T-helper 1 cell treated with Interleukin-12 subunit alpha and Interleukin-12 subunit beta and Interleukin-4 antibody, amounts not matched to agents 30 μg/mL and 1 μg/mL, for 36 hours (primary cell): ENCODE data around the gene UCK1.

Experiments
- H3K27ac Mint-ChIP-seq: one replicate; pipeline ENCODE4 v1.8.0; 2021; ENCODE audit warnings: mild to moderate bottlenecking, mixed read lengths
- H3K27me3 Mint-ChIP-seq: one replicate; pipeline ENCODE4 v1.8.0; 2021; ENCODE audit warnings: low read depth, mixed read lengths
- H3K36me3 Mint-ChIP-seq: one replicate; pipeline ENCODE4 v1.8.0; 2021; ENCODE audit warnings: low read depth, mixed read lengths
- H3K4me1 Mint-ChIP-seq: one replicate; pipeline ENCODE4 v1.8.0; 2021; ENCODE audit warnings: low read depth, mixed read lengths
- H3K4me3 Mint-ChIP-seq: one replicate; pipeline ENCODE4 v1.8.0; 2021; ENCODE audit warnings: mild to moderate bottlenecking, moderate library complexity, mixed read lengths
- H3K9me3 Mint-ChIP-seq: one replicate; pipeline ENCODE4 v1.8.0; 2021; ENCODE audit warnings: mixed read lengths

Gene UCK1

DNA sequence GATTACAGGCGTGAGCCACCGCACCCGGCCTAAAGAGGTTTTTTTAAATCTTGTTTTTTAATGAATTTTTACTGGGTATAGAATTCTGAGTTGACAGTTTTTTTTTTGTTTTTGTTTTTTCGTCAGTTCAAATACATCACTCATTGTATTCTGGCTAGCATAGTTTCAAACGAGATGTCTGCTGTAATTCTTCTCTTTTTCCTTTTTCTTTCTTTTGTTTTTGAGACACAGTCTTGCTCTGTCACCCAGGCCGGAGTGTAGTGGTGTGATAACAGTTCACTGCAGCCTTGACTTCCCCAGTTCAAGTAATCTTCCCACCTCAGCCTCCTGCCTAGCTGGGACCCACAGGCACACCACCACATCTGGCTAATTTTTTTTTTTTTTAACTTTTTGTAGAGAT lies 12.1 kb upstream of the UCK1 start:
- peaks cover 6% of the 10 kb centered on the region for H3K4me1 Mint-ChIP-seq

DNA sequence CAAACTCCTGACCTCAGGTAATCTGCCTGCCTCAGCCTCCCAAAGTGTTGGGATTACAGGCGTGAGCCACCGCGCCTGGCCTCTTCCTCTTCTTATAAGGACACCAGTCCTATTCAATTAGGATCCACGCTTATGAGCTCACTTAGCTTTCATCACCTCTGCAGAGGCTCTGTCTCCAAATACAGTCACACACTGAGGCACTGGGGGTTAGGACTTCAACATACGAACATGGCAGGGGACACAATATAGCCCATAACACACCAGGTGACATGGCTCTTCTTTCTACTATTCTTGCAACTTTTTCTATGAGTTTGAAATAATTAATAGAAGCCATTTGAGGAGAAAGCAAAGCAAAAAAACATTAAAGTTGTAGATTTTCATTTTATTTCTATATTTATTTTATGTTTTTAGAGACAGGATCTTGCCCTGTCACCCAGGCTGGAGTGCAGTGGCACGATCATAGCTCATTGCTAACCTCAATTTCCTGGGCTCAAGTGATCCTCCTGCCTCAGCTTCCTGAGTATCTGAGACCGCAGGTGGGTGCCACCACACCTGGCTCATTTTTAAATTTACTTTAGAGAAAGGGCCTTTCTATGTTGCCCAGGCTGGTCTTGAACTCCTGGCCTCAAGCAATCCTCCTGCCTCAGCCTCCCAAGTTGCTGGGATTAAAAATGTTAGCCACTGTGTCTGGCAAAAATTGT lies 8.3 kb upstream of the UCK1 start:
- Mint-ChIP-seq H3K27ac (no peak overlapping the region), H3K9me3 (peaks cover 13% of the 10 kb centered on the region), H3K36me3 (no peaks in the 10 kb centered on the region), H3K4me1 (peaks cover 8% of the 10 kb centered on the region), H3K27me3 (peaks cover 11% of the 10 kb centered on the region), H3K4me3 (no peak overlapping the region)

More for the DNA sequence above, 12.1 kb upstream of the UCK1 start:
- no peak overlapping the region for H3K4me3 Mint-ChIP-seq
- H3K27ac Mint-ChIP-seq: no peak overlapping the region
- H3K36me3 Mint-ChIP-seq: peaks cover 1% of the 10 kb centered on the region
- peaks cover 13% of the 10 kb centered on the region for H3K9me3 Mint-ChIP-seq
- peaks cover 44% of the 10 kb centered on the region for H3K27me3 Mint-ChIP-seq

DNA sequence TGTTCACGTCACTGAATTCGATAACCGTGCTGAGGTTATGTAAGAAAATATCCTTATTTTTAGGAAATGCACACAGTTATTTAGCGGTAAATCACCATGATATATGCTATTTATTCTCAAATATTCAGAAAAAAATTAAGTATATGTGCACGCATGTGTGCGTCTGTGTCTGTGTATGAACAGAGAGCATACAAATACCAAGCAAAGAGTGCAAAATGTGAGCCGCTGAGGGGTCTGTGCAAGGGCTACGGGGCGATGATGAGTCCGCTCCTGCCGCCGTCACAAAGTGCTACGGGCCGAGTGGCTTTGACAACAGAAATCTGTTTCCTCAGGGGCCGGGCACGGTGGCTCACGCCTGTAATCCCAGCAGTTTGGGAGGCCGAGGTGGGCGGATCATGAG lies 6.9 kb upstream of the UCK1 start:
- H3K4me1 Mint-ChIP-seq: peaks cover 9% of the 10 kb centered on the region
- no peaks in the 10 kb centered on the region for H3K36me3 Mint-ChIP-seq
- no peak overlapping the region for H3K27ac Mint-ChIP-seq
- H3K9me3 Mint-ChIP-seq: peaks cover 5% of the 10 kb centered on the region
- no peaks in the 10 kb centered on the region for H3K27me3 Mint-ChIP-seq
- no peak overlapping the region for H3K4me3 Mint-ChIP-seq

DNA sequence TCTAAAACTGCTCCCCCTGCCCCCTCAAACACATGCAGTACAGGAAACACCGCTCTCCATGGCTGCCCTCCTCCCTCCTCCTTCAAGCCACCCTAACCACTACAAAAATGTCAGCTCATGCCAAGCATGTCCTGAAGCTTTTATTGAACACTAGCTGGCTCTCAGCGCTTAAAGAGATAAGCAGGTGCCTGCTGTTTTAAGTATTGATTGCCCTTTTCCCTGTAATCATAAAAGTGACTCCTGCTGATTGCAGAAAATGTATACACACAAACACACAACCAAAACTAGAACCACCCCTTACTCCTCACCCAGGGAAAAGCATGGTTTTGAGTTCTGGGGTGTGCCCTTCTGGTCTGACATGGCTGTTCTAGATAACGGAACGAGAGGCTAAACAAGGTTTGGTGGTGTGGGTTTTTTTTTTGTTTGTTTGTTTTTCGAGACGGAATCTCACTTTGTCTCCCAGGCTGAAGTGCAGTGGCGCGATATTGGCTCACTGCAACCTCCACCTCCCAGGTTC lies 3.7 kb upstream of the UCK1 start:
- Mint-ChIP-seq H3K27ac (peak overlapping the region; percentile 39), H3K4me3 (no peak overlapping the region), H3K9me3 (no peaks in the 10 kb centered on the region), H3K27me3 (no peaks in the 10 kb centered on the region), H3K36me3 (no peaks in the 10 kb centered on the region), H3K4me1 (peaks cover 11% of the 10 kb centered on the region)

DNA sequence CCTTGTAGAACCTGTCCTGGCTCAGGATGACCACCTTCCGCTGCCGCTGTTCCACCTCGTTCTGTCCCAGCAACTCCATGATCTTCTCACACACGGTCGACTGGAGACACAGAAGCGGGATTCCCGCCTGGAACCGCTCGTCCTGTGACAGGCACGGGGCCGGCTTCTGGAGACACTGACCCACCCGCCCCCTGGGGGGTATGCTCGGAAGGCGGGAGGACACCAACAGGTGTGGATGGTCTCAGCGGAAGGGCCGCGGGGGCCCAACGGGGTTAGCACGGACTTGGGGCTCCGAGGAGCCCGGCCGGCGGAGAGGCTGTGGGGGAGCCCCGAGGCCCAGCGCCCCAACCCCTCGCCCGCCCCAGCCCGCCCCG lies 530 bp downstream of the UCK1 start:
- no peak overlapping the region for H3K27ac Mint-ChIP-seq

DNA sequence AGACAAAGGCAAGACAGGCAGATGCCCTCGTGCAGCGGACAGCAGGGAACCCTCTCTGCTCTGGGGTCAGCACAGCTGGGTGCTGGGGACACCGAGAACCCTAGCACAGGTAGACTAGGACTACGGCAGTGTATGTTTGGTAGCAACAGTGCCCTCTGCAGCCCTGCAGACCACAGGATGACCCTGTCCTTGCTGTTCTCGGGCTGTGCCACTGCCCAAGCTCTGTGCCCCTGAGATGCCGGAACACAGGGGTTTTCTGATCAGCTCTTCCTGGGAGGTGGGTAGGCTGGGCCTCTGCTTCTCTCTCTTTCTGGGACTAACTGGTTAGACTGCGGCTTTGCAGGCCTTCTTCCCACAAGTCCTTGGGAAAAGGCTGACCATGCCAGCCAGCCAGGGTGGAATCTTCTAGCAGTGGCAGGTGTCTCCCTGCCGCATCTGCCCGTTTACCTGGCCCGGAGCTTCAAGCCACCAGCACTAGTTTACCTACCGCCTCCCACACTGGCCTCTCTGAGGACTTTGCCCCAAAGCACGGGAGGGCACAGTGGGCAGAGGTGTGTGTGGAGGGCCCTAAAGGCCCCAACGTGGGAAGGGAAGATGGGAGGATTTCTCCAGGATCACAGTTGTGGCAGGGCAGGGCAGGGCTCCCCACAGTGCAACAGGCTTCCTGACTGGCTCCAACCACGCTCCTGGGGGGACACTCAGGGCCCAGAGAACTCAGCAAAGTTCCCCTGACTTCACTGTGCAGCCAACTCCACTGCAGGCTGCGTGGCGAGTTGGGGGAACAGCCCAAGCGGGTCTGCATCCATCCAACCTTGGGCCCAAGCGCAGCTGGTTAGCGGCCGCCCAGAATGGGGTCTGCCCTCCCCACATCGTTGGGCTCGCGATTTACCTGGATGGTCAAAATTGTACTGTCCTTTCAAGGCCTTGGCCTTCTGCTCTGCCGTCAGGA lies 1.2 kb downstream of the UCK1 start:
- H3K27me3 Mint-ChIP-seq: no peaks in the 10 kb centered on the region
- peaks cover 14% of the 10 kb centered on the region for H3K4me1 Mint-ChIP-seq
- no peaks in the 10 kb centered on the region for H3K9me3 Mint-ChIP-seq
- H3K4me3 Mint-ChIP-seq: peak overlapping the region; percentile 77
- H3K36me3 Mint-ChIP-seq: peaks cover 13% of the 10 kb centered on the region
- H3K27ac Mint-ChIP-seq: peak overlapping the region; percentile 65

More for the DNA sequence above, 530 bp downstream of the UCK1 start:
- Mint-ChIP-seq H3K4me3 (peak overlapping the region; percentile 77), H3K27me3 (no peaks in the 10 kb centered on the region), H3K9me3 (no peaks in the 10 kb centered on the region), H3K36me3 (peaks cover 13% of the 10 kb centered on the region), H3K4me1 (peaks cover 14% of the 10 kb centered on the region)

DNA sequence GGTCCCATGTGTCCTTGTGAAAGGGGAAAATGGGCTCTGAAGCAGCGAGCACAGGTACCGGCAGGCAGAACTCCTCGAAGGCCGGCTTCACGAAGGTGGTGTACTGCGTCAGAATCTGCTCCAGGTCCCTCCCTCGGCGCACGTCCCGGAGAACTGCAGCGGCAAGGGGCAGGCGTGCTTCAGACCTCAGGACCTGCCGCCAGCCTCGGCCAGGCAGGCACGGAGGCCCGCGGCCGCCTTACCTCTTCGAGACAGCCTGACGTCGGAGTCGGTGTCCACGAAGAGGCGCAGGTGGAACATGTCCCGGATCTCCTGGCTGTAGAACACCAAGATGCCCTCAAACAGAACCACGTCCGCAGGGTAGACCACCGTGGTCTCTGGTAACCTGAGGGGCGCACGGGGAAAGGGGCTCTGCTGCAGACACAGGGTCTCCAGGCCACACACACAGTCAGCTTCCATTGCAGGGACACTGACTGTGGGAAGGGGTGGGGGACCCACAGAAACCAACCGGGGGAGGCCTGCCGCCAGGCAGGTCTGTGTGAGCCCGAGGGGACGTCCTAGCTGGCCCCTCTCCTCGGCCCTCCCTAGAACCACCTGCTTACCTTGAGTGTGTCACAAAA lies 2.1 kb downstream of the UCK1 start:
- Mint-ChIP-seq H3K27ac (no peak overlapping the region), H3K9me3 (no peaks in the 10 kb centered on the region), H3K36me3 (peaks cover 13% of the 10 kb centered on the region), H3K4me3 (no peak overlapping the region), H3K4me1 (peaks cover 8% of the 10 kb centered on the region), H3K27me3 (no peaks in the 10 kb centered on the region)

DNA sequence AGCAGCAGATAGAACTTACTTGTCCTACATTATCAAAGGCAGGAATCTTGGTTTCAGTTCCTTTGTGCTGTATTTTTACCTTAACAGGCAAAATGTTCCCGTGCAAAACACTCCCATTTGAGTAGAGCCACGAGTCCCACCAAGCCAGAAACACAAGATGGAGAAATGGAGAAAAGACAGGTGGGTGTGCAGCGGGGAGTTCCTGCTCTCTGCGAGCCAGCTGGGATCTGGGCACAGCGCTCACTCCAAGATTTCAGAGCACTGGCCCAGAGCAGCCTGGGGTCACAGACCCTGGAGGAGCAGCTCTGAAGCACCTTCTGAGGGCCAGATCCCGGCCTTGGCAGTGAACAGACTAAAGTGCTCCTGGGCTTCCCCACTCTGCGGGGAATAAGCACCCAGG lies 2.9 kb downstream of the UCK1 start:
- Mint-ChIP-seq H3K27me3 (no peaks in the 10 kb centered on the region), H3K27ac (peak overlapping the region; percentile 81), H3K36me3 (peaks cover 13% of the 10 kb centered on the region), H3K4me3 (peak overlapping the region; percentile 63), H3K4me1 (peaks cover 8% of the 10 kb centered on the region), H3K9me3 (no peaks in the 10 kb centered on the region)

DNA sequence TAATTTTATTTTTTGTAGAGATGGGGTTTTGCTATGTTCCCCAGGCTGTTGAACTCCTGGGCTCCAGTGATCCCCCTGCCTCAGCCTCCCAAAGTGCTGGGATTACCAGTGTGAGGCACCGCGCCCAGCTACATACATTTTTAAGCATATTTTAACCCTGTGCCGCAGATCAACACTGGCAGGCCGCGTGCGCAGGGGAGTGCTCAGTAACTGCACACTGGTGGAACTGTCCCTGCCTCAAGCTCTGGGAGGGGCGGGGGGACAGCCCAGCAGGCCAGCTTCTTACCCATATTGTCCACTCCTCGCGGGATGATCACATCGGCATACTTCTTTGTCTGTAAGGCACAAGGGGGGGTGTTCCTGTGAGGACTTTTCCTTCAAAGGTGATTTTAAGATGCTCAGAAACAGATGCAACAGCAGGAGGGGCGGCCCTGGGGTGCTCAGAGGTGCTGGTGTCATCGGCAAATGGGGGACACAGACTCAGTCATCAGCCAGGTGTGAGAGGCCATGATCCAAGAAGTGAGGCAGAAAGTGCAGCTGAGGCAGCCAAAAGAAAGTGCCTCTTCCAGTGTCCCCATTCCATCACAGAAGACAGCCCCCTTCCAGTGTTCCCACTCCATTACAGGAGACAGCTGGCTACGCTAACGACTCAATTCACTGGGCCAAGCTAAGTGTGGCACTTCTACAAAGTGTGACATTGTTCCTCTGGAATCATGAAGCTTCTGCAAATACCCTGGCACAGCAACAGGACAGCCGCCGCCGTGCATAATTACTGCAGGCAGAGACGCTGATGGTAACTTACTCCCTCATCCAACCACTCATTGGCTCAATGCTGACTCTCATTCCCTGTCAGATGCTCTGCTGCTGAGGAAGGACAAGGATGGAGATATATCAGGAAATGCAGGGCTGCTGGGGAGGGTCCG lies 5.2 kb downstream of the UCK1 start:
- Mint-ChIP-seq H3K27me3 (no peaks in the 10 kb centered on the region), H3K9me3 (no peaks in the 10 kb centered on the region), H3K4me3 (no peak overlapping the region), H3K36me3 (peaks cover 25% of the 10 kb centered on the region), H3K4me1 (peaks cover 8% of the 10 kb centered on the region), H3K27ac (no peak overlapping the region)

DNA sequence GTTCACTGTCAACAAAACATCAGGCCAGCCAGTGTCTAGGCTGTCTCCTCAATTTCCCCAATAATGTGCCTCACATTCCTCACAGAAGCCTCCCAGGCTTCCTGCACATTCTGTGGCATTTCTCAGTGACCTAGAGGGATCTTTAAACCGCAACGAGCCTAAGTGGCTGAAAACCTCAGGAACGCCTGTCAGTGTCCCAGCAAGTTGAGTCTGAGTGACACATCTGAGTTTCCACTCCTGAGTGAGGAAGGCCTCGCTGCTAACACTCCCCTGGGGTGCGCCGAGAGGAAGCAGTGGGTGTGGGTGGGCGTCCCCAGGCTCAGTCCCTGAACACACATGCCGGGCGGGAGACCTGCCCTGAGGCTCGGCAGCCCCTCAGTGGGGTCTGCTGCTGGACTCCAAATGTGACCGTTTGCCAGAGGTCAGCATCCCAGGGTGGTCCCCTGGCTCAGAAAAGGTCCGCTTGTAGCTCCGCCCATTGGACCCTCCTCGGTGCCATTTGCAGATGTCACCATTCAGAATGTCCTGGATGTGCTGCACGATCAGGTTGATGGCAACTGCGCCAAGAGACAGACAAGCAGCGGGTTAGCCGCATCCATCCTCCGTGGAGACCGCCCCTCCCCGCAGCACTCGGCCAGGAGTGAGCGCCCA lies 6.3 kb downstream of the UCK1 start:
- Mint-ChIP-seq H3K4me1 (peaks cover 6% of the 10 kb centered on the region), H3K36me3 (peaks cover 29% of the 10 kb centered on the region), H3K27ac (no peak overlapping the region), H3K9me3 (no peaks in the 10 kb centered on the region), H3K27me3 (no peaks in the 10 kb centered on the region), H3K4me3 (no peak overlapping the region)

DNA sequence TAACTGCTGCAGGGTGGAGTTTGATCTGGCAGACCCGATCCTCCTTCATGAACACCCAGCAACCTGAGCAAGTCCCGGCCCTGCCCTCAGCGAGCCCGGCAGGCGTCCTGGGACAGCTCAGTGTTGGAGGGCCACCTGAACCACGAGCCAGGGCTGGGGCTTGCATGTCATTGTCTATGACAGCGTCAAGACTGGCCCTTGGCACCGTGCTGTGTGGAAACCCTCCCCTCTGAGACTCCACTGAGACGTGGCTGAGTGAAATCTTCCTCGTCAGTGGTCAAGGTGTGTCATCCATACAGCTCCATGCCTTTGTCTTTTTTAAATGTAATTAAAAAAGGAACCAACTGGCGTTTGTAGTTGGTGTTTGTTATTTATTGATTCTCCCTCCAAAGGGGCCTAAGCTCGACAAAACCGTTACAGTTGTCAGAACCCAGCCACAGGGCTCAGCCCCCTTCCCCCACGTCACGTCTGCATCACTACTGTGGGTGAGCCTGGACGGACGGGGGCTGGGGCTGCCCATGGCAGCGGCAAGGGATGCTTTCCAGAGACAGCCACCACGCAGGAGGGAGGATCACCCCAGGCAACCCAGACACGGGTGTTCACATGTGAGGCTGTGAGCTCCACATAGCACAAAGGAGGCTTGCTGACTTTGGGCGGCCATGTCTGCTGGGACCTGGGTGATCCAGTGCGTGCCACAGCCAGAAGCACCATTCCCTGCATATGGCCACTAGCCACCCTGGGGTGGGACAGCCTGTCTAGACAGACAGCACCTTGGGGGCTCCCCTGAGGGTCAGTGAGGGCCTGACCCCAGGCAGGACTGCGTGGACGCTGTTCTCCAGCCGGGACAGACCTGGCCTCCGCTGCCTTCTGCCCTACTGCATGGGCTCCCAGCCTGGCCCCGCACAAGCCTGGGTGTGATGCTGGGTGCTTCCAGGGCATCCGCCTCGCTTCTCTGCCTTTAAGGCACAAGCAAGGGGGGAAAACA lies 7.3 kb downstream of the UCK1 start:
- H3K27me3 Mint-ChIP-seq: no peaks in the 10 kb centered on the region
- no peak overlapping the region for H3K27ac Mint-ChIP-seq
- no peak overlapping the region for H3K4me3 Mint-ChIP-seq
- H3K9me3 Mint-ChIP-seq: no peaks in the 10 kb centered on the region
- peaks cover 36% of the 10 kb centered on the region for H3K36me3 Mint-ChIP-seq
- peaks cover 1% of the 10 kb centered on the region for H3K4me1 Mint-ChIP-seq

DNA sequence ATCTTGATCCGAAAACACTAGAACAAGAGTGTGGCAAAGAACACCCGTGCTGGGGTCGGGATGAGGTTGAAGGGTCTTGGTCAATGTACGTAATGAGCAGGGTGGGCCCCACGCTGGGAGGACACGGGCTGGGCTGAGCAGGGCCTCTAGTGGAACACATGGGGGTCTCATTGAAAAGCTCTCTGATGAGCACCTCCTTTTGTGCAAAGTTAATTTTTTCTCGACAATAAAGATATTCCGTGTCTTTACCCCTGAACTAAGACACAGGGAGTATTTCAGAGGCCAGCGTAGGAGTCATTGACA lies 8.0 kb downstream of the UCK1 start:
- H3K4me1 Mint-ChIP-seq: no peaks in the 10 kb centered on the region
- H3K27ac Mint-ChIP-seq: no peak overlapping the region
- H3K9me3 Mint-ChIP-seq: no peaks in the 10 kb centered on the region
- no peak overlapping the region for H3K4me3 Mint-ChIP-seq
- no peaks in the 10 kb centered on the region for H3K27me3 Mint-ChIP-seq
- H3K36me3 Mint-ChIP-seq: peaks cover 36% of the 10 kb centered on the region
